Heart right ventricle (tissue), 16 donors: Measurements from ENCODE around the gene PLEKHD1. TPM values are rescaled to one million over a fixed set of nuclear protein-coding genes. Genes with fewer than 3 reads are reported as not detected.

ENCODE experiments used
- ATAC-seq, 8 donors: fragments of 200-7000 bp; cut with Tn5 transposase; one replicate each; pipeline ENCODE4 v1.9.1; 2020; ENCODE audit warnings: mild to moderate bottlenecking in 8 of 8, moderate library complexity in 8 of 8, moderate number of reproducible peaks in 1 of 8
- DNase-seq, 2 donors: peaks; one replicate each; pipeline ENCODE4 v3.0.0-alpha.2; 2020
- H3K27ac ChIP-seq, 10 donors: fragments of 200-600 bp; sonication (generic) in 2 of 10; one replicate each; pipeline versions ENCODE4 v1.5.0 to v1.8.0; 2020 to 2022; ENCODE audit warnings: mild to moderate bottlenecking in 3 of 10
- H3K27me3 ChIP-seq, 7 donors: fragments of 200-600 bp; one replicate each; pipeline ENCODE4 v1.8.0; 2021 to 2022; ENCODE audit warnings: mild to moderate bottlenecking in 2 of 7
- H3K36me3 ChIP-seq, 9 donors: fragments of 200-600 bp; sonication (generic) in 1 of 9; one replicate each; pipeline versions ENCODE4 v1.5.0 to v1.8.0; 2020 to 2022; ENCODE audit warnings: mild to moderate bottlenecking in 2 of 9
- H3K4me1 ChIP-seq, 9 donors: fragments of 200-600 bp; sonication (generic) in 1 of 9; one replicate each; pipeline versions ENCODE4 v1.5.0 to v1.8.0; 2020 to 2022; ENCODE audit warnings: mild to moderate bottlenecking in 4 of 9
- H3K4me3 ChIP-seq, 10 donors: fragments of 200-600 bp; sonication (generic) in 2 of 10; one replicate each; pipeline versions ENCODE4 v1.5.0 to v1.8.0; 2020 to 2022; ENCODE audit warnings: mild to moderate bottlenecking in 7 of 10, moderate library complexity in 2 of 10
- H3K9me3 ChIP-seq, 11 donors: fragments of 200-600 bp in 10 of 11; sonication (generic) in 2 of 11; one replicate each; pipeline versions ENCODE4 v1.5.0 to v1.8.0; 2013 to 2022; ENCODE audit warnings: mild to moderate bottlenecking in 2 of 11, control low read depth in 1 of 11, moderate library complexity in 1 of 11
- CTCF ChIP-seq, 9 donors: fragments of 200-600 bp; sonication (generic) in 2 of 9; IDR thresholded peaks; one replicate each; pipeline versions ENCODE4 v1.5.0 to v1.8.0; 2021 to 2022; ENCODE audit warnings: antibody characterized with exemption in 9 of 9, mild to moderate bottlenecking in 5 of 9, moderate library complexity in 1 of 9
- WGBS, 2 donors: extraction: QIAGEN DNeasy Blood & Tissue Kit; methylation state at CpG; one replicate each; pipeline ENCODE4 v1.1.7; 2013; ENCODE audit warnings: inconsistent platforms in 1 of 2; 5-methylcytosine and 5-hydroxymethylcytosine counted together
- intact Hi-C, 10 donors: fragments of 100-400 bp; cut with DNase I; formaldehyde crosslinking; loops; one replicate each; pipeline versions ENCODE4 v1.11.1 to v1.14.2; 2022
- polyA plus RNA-seq, 2 donors: library from polyadenylated mRNA; stranded (reverse); fragments of 200-250 nt; gene quantifications; one replicate each; pipeline ENCODE4 v1.2.3, GENCODE V29; 2013
- total RNA-seq, 10 donors: library from RNA; stranded (reverse); fragmentation: NEBNext Ultra II Directional in 3 of 10; extraction: Animal tissue kit (Norgen Biotek cat#: 25700) in 3 of 10; gene quantifications; one replicate each; pipeline versions ENCODE4 v1.2.1 to v1.2.4, GENCODE V29; 2021 to 2023
- donor health status: Arrhythmogenic right ventricular cardiomyopathy.
- donor health status: ischemic (EF 13 %, LVEDD 7.1; RV severe dilation, severe dysfunction).
- donor health status: healthy with polysubstance abuse.
- donor health status: DM: no; HTN: yes; CAD: no.
- donor health status: DM: no; HTN: no; CAD: no.
- donor health status: ischemic (EF 25% LVEDD 6.9; RV normal size, moderate dysfunction).
- donor health status: ischemic (EF 25% LVEDD 5.7; RV mildly dilated, moderate dysfunction).
- donor health status: healthy.
- donor health status: DM: yes; HTN: yes; CAD: no.
- donor health status: Ischemic cardiomyopathy.
- donor health status: ischemic (EF 35%, LVEDD 5.7; RV mildly dilated, moderate dysfunction).
- donor health status: nonischemic (EF 11% LVEDD 7.7; RV severe dilation, severe dysfunction).
- donor health status: DM: yes; HTN: yes; CAD: no.
- donor health status: PGD.
- donor health status: ischemic (EF 29% LVEDD 5.4; RV normal size, mild dysfunction).
- donor health status: nonischemic (EF 23%, LVEDD 6.1; RV moderate dilation, normal function).

Gene PLEKHD1
- total and polyA plus RNA-seq, 12 donors: 0.01 to 0.23 (median 0.15) TPM; not detected in 2

GRCh38 chr14:69499436-69499835, 14.9 kb downstream of the PLEKHD1 start:
- peaks cover 0 to 7% (median 0%) of the 10 kb centered on the region in 7 donors for H3K27me3 ChIP-seq
- no peak overlapping the region for H3K4me3 ChIP-seq
- H3K36me3 ChIP-seq: no peaks in the 10 kb centered on the region
- no peak for TF ChIP-seq CTCF (IDR thresholded peaks at IDR 0.05)
- no peak overlapping the region for H3K27ac ChIP-seq
- WGBS, 2 donors: 86 to 91% methylated on average over 5 of the region's 5 CpGs
- DNase-seq (no peak), ATAC-seq (no peak)
- no peaks in the 10 kb centered on the region for H3K9me3 ChIP-seq
- intact Hi-C loops: no loop called here
- H3K4me1 ChIP-seq: peaks cover 0 to 14% (median 5%) of the 10 kb centered on the region in 9 donors

GRCh38 chr14:69500096-69500495, 15.6 kb downstream of the PLEKHD1 start:
- no peak for DNase-seq
- H3K4me3 ChIP-seq: no peak overlapping the region
- intact Hi-C loops: no loop called here
- no peaks in the 10 kb centered on the region for H3K36me3 ChIP-seq
- no peak overlapping the region for H3K27ac ChIP-seq
- TF ChIP-seq CTCF (IDR thresholded peaks at IDR 0.05): no peak
- ATAC-seq: no peak
- no peaks in the 10 kb centered on the region for H3K9me3 ChIP-seq
- peaks cover 0 to 2% (median 0%) of the 10 kb centered on the region in 7 donors for H3K27me3 ChIP-seq
- peaks cover 0 to 14% (median 5%) of the 10 kb centered on the region in 9 donors for H3K4me1 ChIP-seq
- WGBS, 2 donors: 88 to 91% methylated on average over 5 of the region's 5 CpGs

DNA sequence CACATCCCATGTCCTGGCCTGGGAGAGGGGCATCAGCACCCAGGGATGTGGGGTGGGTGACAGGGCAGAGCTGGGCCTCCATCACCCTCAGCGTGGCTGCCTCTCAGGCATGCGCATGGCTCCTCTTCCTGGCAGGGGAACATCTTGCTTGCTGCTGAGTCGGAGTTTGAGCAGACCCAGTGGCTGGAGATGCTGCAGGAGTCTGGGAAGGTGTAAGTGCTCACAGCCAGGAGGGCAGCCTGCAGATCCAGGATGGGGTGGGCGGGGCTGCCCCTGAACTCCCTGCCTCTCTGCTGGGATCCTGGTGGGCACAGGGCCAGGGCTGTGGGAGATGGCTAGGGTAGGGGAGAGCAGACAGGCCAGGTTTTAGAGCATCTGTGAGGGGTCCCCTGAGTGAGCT, 16.2 kb downstream of the PLEKHD1 start:
- Histone ChIP-seq H3K9me3 (no peaks in the 10 kb centered on the region), H3K27me3 (no peaks in the 10 kb centered on the region), H3K4me3 (no peak overlapping the region), H3K27ac (peak overlapping the region in 6 of 10 donors; percentile 10 to 68 (median 55)), H3K4me1 (peaks cover 0 to 14% (median 5%) of the 10 kb centered on the region in 9 donors), H3K36me3 (no peaks in the 10 kb centered on the region)
- 87 to 95% methylated on average over 4 of the region's 4 CpGs for WGBS, 2 donors
- ATAC-seq: peak in 3 of 8 donors; percentile 9 to 17 (median 9)
- intact Hi-C loops: no loop called here
- no peak for TF ChIP-seq CTCF (IDR thresholded peaks at IDR 0.05)
- DNase-seq: no peak

DNA sequence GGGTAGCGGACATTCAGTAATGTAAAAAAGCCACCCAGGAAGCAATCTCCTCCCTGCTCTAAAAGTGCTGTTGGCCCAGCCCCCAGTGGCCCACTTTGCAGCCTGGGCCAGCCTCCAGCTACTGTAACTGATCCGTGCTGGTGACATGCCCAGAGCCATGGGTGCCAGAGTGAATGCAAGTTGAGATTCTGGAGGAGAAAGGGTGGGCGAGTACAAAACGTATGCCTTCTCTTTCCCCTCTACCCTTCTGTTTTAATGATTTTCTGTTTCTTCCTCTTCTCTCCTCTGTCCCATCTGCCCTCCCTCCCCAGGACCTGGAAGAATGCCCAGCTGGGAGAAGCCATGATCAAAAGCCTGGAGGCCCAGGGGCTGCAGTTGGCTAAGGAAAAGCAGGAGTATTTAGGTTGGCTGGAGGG, 16.9 kb downstream of the PLEKHD1 start:
- intact Hi-C loops: no loop called here
- DNase-seq (peak; percentile 53 to 68), ATAC-seq (peak; percentile 80 to 94 (median 86))
- whole genome bisulfite sequencing, 2 donors: 27 to 45% methylated on average over 4 of the region's 4 CpGs
- Histone ChIP-seq H3K27ac (peak overlapping the region in 7 of 10 donors; percentile 10 to 68 (median 54)), H3K4me1 (peaks cover 0 to 14% (median 5%) of the 10 kb centered on the region in 9 donors), H3K27me3 (no peaks in the 10 kb centered on the region), H3K9me3 (no peaks in the 10 kb centered on the region), H3K36me3 (no peaks in the 10 kb centered on the region), H3K4me3 (no peak overlapping the region)
- no peak for TF ChIP-seq CTCF (IDR thresholded peaks at IDR 0.05)
